Left lung (tissue), 10 donors: ENCODE measurements around the gene MYMK. TPM values are rescaled to one million over a fixed set of nuclear protein-coding genes. Genes with fewer than 3 reads are reported as not detected.

ENCODE experiments used
- ATAC-seq: fragments of 200-7000 bp; cut with Tn5 transposase; one replicate; pipeline ENCODE4 v1.9.1; 2020; ENCODE audit warnings: moderate library complexity
- DNase-seq, 4 donors: peaks; one replicate each; pipeline ENCODE4 v3.0.0-alpha.2; 2013 to 2020
- H3K27ac ChIP-seq, 2 donors: fragments of 200-600 bp; sonication (generic) in 1 of 2; one replicate each; pipeline versions ENCODE4 v1.5.0 to v1.8.0; 2020 to 2021
- H3K27me3 ChIP-seq, 2 donors: fragments of 200-600 bp; sonication (generic) in 1 of 2; one replicate each; pipeline versions ENCODE4 v1.5.0 to v1.8.0; 2020 to 2021
- H3K36me3 ChIP-seq, 2 donors: fragments of 200-600 bp; sonication (generic) in 1 of 2; one replicate each; pipeline versions ENCODE4 v1.5.0 to v1.8.0; 2020 to 2021
- H3K4me1 ChIP-seq, 2 donors: fragments of 200-600 bp; one replicate each; pipeline ENCODE4 v1.8.0; 2021
- H3K4me3 ChIP-seq, 2 donors: fragments of 200-600 bp; sonication (generic) in 1 of 2; one replicate each; pipeline versions ENCODE4 v1.5.0 to v1.8.0; 2020 to 2021; ENCODE audit warnings: mild to moderate bottlenecking in 1 of 2
- H3K9me3 ChIP-seq, 2 donors: fragments of 200-600 bp; sonication (generic) in 1 of 2; one replicate each; pipeline versions ENCODE4 v1.5.0 to v1.8.0; 2020 to 2021
- CTCF ChIP-seq, 2 donors: fragments of 200-600 bp; sonication (generic) in 1 of 2; IDR thresholded peaks; one replicate each; pipeline versions ENCODE4 v1.5.0 to v1.8.0; 2021; ENCODE audit warnings: antibody characterized with exemption in 2 of 2
- intact Hi-C, 2 donors: fragments of 100-400 bp; cut with DNase I; formaldehyde crosslinking; loops; one replicate each; pipeline versions ENCODE4 v1.11.2 to v1.14.2; 2022
- polyA plus RNA-seq, 6 donors: library from polyadenylated mRNA; unstranded; fragments of 120-200 nt; gene quantifications; one replicate each; pipeline ENCODE4 v1.2.1, GENCODE V29; 2013; ENCODE audit not compliant: insufficient read length in 6 of 6
- total RNA-seq, 2 donors: library from RNA; stranded (reverse); fragmentation: NEBNext Ultra II Directional; extraction: Animal tissue kit (Norgen Biotek cat#: 25700); gene quantifications; one replicate each; pipeline ENCODE4 v1.2.1, GENCODE V29; 2021
- donor health status: DM: no; HTN: yes; CAD: no.
- donor health status: DM: no; HTN: no; CAD: no.

Gene MYMK
- total and polyA plus RNA-seq, 8 donors: not detected

DNA sequence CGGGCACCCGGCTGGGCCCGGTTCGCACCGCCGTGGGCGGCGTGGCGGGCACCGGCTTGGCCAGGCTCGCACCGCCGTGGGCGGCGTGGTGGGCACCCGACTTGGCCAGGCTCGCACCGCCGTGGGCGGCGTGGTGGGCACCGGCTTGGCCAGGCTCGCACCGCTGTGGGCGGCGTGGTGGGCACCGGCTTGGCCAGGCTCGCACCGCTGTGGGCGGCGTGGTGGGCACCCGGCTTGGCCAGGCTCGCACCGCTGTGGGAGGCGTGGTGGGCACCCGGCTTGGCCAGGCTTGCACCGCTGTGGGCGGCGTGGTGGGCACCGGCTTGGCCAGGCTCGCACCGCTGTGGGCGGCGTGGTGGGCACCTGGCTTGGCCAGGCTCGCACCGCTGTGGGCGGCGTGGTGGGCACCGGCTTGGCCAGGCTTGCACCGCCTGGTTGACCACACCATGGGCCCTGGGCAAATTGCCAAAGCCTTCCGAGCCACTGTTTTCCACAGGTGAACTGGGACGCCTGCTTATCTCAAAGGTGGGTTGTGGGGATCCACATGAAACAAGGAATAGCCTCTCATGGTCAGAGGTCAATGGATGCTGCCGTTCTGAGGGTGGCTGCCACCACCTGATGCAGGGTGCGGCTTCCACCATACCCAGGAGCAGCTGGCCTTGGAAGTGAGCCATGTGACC, 38.0 kb upstream of the MYMK start:
- no peaks in the 10 kb centered on the region for H3K36me3 ChIP-seq
- H3K4me3 ChIP-seq: no peak overlapping the region
- no peak overlapping the region for H3K27ac ChIP-seq
- H3K9me3 ChIP-seq: no peaks in the 10 kb centered on the region
- H3K4me1 ChIP-seq: peaks cover 28 to 35% of the 10 kb centered on the region in 2 donors
- intact Hi-C loops: no loop called here
- DNase-seq (no peak), ATAC-seq (no peak)
- TF ChIP-seq CTCF (IDR thresholded peaks at IDR 0.05): no peak
- H3K27me3 ChIP-seq: no peaks in the 10 kb centered on the region

DNA sequence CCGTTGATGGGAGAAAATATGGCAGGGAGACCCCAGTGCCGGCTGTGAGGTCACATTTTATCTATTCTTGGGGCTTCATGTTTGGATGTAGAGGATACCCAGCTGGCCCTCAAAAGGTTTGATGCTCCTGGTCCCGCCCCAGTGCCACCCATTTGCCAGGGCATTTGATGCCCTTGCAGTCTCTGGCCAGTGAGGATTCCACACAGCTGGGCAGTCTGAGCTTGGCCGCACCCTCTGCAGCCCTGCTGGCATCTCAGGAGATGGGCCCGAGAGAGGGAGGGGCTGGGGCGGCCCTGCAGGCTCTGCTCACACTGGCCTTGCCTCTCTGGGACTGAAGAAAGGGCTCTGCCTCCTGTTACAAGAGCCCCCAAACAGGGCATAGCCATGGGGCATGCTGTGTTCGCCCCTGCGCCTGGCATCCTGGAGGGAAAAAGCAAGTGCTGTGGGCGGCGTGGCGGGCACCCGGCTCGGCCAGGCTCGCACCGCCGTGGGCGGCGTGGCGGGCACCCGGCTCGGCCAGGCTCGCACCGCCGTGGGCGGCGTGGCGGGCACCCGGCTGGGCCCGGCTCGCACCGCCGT, 37.3 kb upstream of the MYMK start:
- intact Hi-C loops: no loop called here
- no peaks in the 10 kb centered on the region for H3K36me3 ChIP-seq
- DNase-seq (no peak), ATAC-seq (no peak)
- TF ChIP-seq CTCF (IDR thresholded peaks at IDR 0.05): no peak
- H3K27ac ChIP-seq: no peak overlapping the region
- H3K27me3 ChIP-seq: no peaks in the 10 kb centered on the region
- no peaks in the 10 kb centered on the region for H3K9me3 ChIP-seq
- H3K4me3 ChIP-seq: no peak overlapping the region
- peaks cover 31 to 41% of the 10 kb centered on the region in 2 donors for H3K4me1 ChIP-seq

GRCh38 chr9:133560944-133561343, 36.2 kb upstream of the MYMK start:
- no peak for TF ChIP-seq CTCF (IDR thresholded peaks at IDR 0.05)
- DNase-seq: no peak

DNA sequence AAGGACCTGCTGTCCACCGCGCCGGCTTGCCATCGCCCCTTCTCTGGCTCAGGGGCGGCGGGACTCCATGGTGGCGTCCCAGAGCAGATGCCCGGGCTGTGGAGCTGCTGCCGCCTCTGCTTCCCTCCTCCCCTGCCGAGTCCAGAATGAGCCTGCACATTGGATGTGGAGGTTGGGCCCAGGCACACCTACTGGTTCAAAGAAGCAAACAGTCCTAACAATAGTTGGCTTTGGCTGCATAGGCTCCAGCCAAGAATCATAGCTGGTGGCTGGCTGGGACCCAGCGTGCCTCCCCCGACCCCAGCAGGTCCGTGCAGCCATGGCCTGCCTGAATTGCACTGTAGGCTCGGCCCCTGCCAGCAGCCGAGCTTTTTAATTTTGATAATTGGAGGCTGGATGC, 35.6 kb upstream of the MYMK start:
- no peak for TF ChIP-seq CTCF (IDR thresholded peaks at IDR 0.05)
- H3K4me1 ChIP-seq: peaks cover 31 to 42% of the 10 kb centered on the region in 2 donors
- ATAC-seq: peak; percentile 7

More at GRCh38 chr9:133560944-133561343, 36.2 kb upstream of the MYMK start:
- Histone ChIP-seq H3K36me3 (no peaks in the 10 kb centered on the region), H3K4me1 (peaks cover 31 to 42% of the 10 kb centered on the region in 2 donors), H3K4me3 (no peak overlapping the region), H3K9me3 (no peaks in the 10 kb centered on the region), H3K27ac (no peak overlapping the region), H3K27me3 (no peaks in the 10 kb centered on the region)
- intact Hi-C loops: no loop called here
- no peak for ATAC-seq

GRCh38 chr9:133558191-133559126, 33.7 kb upstream of the MYMK start:
- ATAC-seq (peak; percentile 71), DNase-seq (peak in 3 of 4 donors; percentile 53 to 75 (median 54))
- H3K36me3 ChIP-seq: peaks cover 0 to 4% of the 10 kb centered on the region in 2 donors
- H3K9me3 ChIP-seq: no peaks in the 10 kb centered on the region
- H3K4me1 ChIP-seq: peaks cover 31 to 41% of the 10 kb centered on the region in 2 donors
- peak overlapping the region; percentile 29 to 78 for H3K27ac ChIP-seq
- no peaks in the 10 kb centered on the region for H3K27me3 ChIP-seq
- no peak for TF ChIP-seq CTCF (IDR thresholded peaks at IDR 0.05)
- intact Hi-C loops: no loop called here
- H3K4me3 ChIP-seq: no peak overlapping the region

More for the DNA sequence above, 35.6 kb upstream of the MYMK start:
- H3K36me3 ChIP-seq: no peaks in the 10 kb centered on the region
- no peak overlapping the region for H3K27ac ChIP-seq
- no peaks in the 10 kb centered on the region for H3K27me3 ChIP-seq
- DNase-seq: no peak
- intact Hi-C loops: no loop called here
- H3K4me3 ChIP-seq: no peak overlapping the region
- H3K9me3 ChIP-seq: no peaks in the 10 kb centered on the region
